ENCODE measurements around the gene RBCK1.

Gene RBCK1

GRCh38 chr20:400454-401275, 7.4 kb upstream of the RBCK1 start:
- DNase-seq, result no peak

DNA sequence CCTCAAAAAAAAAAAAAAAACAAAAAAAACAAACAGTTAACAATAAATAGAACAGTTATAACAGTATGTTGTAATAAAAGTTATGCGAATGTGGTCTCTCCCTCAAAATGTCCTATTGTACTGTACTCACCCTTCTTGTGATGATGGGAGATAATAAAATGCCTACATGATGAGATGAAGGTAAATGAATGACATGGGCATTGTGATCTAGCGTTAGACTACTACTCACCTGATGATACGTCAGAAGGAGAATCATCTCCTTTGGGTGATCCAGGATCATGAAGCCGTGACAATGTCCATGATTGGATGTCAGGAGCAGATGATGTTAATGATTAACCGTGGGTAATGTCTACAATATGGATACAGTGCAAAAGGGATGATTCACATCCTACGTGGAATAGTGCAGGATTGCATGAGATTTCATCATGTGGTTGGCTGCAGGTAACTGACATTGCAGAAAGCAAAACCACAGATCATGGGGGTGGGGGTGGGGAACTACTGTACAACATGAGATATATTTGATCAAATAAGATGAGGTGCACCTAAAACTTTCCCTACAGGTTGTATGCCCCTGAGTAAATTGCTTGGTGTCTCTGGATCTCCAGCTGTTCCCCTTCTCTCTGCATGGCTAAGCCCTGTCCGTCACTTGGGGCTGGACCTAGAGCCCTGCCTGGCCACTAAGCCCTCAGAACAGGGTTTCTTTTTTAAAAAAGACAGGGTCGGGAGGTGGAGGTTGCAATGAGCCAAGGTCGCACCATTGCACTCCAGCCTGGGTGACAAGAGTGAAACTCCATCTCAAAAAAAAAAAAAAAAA, 6.2 kb upstream of the RBCK1 start:
- no peak for DNase-seq

DNA sequence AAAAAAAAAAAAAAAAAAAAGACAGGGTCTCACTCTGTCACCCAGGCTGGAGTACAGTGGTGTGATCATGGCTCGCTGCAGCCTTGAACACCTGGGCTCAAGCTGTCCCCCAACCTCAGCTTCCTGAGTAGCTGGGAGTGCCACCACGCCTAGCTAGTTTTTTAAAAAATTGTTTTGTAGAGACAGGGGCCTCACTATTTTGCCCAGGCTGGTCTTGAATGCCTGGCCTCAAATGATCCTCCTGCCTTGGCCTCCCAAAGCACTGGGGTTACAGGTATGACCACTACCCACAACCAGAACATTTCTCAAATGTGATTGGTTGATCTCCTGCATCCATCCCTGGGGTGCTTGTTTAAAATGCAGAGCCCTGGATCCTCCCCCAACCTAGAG, 5.6 kb upstream of the RBCK1 start:
- DNase-seq, result no peak

DNA sequence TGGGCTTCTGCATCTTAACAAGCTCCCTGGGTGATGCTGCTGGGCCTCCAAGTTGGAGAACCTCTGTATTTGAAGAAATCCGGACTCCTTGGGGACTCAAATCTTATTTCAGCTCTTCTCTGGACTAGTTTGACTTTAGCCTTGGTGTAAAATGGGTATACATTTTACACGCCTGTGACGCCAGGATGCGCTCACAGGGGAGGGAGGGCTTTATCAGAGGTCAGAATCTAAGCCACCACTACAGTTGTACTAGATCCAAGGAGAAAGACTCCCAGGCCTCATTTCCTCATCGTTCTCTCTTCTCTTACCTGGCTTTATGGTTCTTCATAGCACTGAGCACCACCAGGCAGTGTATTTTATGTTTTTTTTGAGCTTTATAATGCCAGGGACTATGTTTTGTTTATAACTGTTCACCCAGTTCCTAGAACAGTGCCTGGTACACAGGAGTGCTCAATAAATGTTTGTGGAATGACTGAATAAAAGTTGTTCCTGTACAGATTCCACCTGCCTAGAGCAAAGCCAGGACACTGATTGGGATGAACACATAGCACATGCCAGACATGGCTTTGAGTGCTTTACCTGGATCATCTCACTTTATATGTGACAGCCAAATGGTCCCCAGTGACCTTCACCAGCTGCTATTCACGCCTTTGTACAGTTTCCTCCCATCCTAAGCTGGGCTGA, 5.1 kb upstream of the RBCK1 start:
- DNase-seq, result no peak

- no peak for DNase-seq
Observed at GRCh38 chr20:403582-403957, 4.5 kb upstream of the RBCK1 start.

- DNase-seq, result no peak
Observed at GRCh38 chr20:404088-404487, 4.0 kb upstream of the RBCK1 start.

DNA sequence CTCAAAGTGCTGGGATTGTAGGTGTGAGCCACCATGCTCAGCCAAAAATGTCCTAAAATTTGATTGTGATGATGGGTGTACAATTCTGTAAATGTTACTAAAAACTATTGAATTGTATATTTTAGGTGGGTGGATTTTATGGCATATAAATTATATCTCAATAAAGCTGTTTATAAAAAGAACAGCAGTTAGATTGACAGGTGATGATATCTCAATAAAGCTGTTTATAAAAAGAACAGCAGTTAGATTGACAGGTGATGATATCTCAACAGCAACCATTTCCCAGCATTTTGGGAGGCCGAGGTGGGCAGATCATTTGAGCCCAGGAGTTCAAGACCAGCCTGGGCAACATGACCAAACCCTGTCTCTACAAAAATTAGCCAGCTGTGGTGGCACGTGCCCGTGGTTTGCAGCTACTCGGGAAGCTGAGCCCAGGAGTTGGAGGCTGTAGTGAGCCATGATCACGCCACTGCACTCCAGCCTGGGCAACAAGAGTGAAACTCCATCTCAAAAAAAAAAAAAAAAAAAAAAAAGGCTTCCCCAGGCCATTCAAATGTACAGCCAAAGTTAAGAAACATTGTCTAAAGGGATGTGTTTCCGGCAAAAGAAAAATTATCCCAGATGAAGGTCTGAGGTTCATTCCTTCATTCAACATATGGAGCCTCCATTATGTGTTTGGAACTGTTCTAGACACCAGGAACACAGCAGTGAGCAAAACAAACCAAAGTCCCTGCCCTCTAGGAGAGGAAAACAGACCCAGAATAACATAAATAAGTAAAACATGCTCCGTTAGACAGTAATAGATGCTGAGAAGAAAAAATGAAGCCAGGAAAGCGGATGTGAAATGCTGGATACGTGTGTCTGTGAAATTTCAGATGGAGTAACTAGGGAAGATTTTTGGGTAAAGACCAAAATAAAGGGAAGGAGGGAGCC, 1.6 kb upstream of the RBCK1 start:
- DNase-seq, result no peak

DNA sequence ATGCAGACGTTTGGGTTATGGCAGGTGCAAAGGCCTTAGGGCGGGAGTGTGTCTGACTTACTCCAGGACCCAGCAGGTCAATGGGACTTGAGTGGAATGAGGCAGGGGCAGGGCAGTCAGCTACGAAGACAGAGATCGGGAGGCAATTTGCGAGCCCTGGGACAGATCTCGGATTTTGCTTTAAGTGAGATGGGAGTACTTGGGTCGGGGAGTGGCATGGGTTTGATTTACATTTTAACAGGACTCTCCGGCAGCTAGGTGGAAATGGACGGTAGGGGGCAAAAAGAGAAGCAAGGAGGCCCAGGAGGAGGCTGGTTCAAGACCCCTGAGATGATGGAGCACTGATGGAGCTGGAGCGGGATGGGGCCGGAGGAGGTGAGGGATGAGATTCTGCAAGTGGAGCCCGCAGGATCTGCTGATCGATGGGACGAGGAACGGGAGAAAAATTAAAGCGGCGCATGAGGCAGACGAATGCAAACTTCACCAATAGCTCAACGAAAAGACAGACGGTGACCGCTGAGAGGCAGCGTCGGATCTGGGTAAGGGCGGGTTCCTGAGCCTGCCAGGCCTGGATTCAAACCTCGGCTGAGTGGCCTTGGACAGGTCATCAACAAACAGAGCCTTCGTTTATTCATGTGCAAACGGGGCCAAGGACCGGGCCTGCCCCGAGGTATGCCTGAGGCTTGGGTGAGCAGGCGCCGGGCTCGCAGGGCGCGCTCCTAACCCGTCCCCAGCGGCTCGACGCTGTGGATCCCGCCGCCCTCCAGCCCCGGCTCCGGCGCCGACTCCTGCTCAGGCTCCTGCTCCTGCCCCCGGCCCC, 756 bp upstream of the RBCK1 start:
- DNase-seq, result peak; percentile 28

DNA sequence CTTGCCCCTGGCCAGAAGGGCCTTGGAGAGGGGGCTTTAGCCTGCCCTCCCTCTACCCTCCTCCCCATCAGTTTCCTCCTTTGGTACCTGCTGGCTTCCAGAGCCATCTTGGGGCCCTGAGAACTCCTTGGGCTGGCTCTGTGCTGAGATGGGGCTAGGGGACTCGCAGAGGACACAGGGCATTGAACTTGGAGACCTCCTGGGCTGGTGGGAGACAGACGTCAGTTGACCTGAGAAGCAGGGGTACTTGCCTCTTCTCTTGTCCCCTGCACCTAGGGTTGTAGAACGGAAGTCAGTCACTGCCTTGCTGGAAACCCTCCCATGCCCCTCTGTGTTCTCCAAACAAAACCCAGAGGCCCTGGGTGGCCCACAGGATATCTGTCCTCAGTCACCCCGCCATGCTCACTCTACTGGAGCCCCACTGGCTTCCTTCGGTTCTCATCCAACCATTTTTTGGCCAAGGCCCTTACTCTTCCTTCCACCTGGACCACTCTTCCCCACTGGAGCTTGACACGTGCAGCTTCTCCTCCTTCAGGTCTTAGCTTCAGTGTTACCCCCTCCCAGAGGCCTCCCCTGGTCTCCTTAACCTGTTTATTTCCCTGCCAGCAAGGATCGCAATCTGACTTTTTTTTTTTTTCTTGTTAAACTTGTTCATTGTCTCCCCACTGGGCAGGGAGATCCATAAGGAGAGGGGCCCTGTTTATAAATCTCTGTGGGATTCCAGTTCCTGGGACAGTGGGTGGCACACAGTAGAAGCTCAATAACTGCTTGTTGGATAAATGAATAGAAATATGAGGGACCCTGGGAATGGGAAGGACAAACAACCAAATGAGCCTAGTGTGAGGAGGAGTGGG, 971 bp downstream of the RBCK1 start:
- DNase-seq, result no peak

DNA sequence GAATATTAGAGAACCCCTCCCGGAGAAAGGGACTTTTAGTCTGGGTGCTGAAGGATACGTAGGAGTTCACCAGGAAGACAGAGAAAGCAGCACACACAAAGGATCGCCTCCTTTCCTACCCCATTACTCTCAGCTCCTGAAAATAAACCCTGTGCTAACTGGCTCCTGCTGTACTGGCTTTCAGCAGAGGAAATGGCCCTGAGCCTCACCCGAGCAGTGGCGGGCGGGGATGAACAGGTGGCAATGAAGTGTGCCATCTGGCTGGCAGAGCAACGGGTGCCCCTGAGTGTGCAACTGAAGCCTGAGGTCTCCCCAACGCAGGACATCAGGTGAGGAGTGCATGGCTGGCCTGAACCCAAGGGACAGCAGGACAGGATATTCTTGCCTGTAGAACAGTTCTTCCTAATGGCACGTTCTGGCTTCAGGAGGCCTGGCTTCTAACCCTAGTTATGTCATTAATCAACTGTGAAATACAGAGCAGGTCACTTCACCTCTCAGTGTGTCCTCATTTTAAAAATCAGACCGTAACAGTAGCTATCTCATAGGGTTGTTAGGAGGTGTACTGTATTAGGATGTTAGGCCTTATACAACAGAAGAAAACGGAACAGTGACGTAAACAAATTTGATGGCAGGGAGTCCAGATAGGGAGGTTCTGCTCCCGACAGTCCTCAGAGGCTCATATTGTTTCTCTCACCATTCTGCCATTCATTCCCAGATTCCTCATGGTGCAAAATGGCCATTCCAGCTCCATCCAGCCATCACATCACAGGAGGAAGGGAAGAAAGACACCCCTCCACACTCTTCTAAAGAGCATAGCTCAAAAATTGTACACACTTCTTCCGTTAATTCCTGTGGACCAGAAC, 1.8 kb downstream of the RBCK1 start:
- no peak for DNase-seq

DNA sequence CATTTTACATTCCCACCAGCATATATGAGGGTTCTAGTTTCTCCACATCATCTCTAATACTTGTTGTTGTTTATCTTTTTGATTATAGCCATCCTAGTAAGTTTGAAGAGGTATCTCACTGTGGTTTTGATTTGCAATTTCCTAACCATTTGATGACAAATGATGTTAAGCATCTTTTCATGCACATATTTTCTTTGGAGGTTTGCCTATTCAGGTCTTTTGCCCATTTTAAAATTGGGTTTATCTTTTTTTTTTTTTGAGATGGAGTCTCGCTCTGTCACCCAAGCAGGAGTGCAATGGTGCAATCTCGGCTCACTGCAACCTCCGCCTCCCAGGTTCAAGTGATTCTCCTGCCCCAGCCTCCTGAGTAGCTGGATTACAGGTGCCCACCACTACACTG, 4.0 kb downstream of the RBCK1 start:
- no peak for DNase-seq

DNA sequence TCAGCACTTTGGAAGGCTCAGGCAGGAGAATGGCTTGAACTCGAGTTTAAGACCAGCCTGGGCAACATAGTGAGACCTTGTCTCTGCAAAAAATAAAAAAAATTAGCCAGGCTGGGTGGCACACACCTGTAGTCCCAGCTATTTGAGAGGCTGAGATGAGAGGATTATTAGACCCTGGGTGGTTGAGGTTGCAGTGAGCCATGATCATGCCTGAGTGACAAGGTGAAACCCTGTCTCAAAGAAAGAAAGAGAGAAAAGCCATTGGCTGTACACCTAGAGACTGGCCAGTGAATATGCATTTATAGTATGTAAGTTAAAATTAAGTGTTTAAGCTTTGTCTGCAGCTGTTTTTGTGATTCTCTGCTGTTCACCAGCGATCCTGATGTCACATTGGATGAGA, 6.1 kb downstream of the RBCK1 start:
- no peak for DNase-seq

- no peak for DNase-seq
Observed at GRCh38 chr20:415820-416322, 7.8 kb downstream of the RBCK1 start.

DNA sequence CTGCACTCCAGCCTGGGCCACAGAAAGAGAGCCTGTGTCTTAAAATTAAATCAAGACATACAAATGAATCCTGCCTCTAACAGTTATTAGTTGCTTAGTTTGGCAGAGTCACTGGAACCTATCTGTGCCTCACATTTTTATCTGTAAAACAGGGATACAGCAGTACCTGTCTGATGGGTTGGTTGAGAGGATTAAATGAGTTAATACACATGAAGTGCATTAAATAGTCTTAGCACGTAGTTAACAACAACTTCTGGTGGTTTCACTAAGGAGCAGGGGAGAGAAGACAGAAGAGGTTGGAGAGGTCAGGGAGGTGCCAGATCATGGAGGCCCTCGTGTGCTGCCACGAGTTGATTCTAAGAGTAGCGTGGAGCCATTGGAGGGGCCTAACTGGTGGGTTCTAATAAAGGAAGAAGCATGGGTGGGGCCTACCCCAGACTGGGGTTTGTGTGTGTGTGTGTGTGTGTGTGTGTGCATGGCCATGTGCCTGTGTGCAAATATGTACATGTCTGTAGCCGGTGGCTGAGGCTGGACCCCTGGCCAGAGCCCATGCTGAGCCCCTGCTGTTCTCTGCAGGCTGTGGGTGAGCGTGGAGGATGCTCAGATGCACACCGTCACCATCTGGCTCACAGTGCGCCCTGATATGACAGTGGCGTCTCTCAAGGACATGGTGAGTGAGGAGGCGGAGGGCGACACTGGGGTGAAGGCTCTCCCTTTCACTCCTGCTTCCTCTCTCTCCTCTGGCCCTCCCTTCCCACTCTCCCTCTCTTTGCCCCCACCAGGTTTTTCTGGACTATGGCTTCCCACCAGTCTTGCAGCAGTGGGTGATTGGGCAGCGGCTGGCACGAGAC, 9.1 kb downstream of the RBCK1 start:
- DNase-seq, result no peak

DNA sequence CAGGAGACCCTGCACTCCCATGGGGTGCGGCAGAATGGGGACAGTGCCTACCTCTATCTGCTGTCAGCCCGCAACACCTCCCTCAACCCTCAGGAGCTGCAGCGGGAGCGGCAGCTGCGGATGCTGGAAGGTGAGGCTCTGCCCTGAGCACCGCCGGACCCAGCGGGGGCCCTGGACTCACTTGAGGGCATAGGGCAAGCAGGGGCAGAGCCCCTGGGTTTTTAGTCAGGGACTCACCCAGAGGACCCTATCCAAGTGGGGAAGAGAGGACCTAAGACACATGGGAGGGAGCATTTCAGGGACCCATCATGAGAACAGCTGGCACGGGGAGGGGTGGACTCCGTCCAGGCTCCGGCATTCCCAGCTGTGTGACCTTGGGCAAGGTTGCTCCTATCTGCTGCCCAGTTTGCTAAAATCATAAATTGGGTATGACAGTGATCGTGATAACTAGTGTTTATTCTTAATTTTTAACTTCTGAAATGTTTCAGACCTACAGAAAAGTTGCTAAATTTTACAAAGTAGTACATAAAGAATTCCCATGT, 9.8 kb downstream of the RBCK1 start:
- no peak for DNase-seq

GRCh38 chr20:418858-419365, 10.8 kb downstream of the RBCK1 start:
- DNase-seq, result no peak

DNA sequence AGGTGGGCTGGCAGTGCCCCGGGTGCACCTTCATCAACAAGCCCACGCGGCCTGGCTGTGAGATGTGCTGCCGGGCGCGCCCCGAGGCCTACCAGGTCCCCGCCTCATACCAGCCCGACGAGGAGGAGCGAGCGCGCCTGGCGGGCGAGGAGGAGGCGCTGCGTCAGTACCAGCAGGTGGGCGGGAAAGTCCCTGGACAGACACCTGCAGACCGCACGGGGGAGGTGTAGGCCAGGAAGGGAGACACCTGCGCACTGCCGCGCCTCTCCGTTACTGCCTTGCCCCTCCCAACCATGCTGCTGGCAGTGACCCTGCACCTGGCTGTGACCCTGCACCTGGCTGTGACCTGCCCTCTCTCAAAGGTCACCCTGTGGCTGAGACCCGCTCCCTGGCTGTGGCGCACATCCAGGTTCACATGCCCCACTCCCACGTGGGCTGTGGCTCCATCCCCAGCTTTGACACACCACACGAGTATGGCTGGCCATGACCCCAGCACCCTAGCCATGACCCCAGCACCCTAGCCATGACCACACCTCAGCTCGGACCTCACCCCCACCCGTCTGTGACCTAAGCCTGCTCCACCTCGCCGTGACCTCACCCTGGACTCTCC, 11.6 kb downstream of the RBCK1 start:
- no peak for DNase-seq
